ENCODE data around the gene ZC3H14.

The ZC3H14 gene

DNA sequence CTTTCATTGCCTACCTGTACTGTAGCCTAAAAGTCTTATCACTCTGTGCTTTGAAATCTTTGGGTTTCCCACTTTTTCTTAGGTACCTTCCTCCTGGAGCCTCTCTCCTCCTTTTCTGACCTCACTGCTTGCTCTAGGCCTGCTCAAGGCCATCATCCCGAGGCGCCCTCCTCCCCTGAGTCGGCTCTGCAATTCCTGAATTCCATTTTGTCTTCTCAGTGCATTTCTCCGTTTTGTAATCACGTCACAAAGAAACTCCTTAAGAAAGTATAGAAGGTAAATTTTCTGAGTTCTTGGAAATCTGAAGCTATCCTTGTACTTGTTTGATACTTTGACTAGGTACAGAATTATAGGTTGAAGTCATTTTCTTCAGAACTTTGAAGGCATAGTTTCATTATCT is 25.2 kb downstream of the ZC3H14 start:
- peaks cover 39% of the 10 kb centered on the region for H3K36me3 ChIP-seq
- H3K27me3 ChIP-seq = no peaks in the 10 kb centered on the region
- H3K4me3 ChIP-seq (ENCODE audit: low read depth in 1 of 2, low read length in 1 of 2) = no peak overlapping the region
- H3K4me1 ChIP-seq (ENCODE audit: control insufficient read depth in 1 of 2, insufficient read depth in 1 of 2, low read depth in 1 of 2, low read length in 1 of 2) = no peaks in the 10 kb centered on the region
- TF ChIP-seq, protein P1, sequence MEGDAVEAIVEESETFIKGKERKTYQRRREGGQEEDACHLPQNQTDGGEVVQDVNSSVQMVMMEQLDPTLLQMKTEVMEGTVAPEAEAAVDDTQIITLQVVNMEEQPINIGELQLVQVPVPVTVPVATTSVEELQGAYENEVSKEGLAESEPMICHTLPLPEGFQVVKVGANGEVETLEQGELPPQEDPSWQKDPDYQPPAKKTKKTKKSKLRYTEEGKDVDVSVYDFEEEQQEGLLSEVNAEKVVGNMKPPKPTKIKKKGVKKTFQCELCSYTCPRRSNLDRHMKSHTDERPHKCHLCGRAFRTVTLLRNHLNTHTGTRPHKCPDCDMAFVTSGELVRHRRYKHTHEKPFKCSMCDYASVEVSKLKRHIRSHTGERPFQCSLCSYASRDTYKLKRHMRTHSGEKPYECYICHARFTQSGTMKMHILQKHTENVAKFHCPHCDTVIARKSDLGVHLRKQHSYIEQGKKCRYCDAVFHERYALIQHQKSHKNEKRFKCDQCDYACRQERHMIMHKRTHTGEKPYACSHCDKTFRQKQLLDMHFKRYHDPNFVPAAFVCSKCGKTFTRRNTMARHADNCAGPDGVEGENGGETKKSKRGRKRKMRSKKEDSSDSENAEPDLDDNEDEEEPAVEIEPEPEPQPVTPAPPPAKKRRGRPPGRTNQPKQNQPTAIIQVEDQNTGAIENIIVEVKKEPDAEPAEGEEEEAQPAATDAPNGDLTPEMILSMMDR (IDR thresholded peaks at IDR 0.05) = no peak
- H3K27ac ChIP-seq = no peak overlapping the region
- H3K9me3 ChIP-seq = no peaks in the 10 kb centered on the region

DNA sequence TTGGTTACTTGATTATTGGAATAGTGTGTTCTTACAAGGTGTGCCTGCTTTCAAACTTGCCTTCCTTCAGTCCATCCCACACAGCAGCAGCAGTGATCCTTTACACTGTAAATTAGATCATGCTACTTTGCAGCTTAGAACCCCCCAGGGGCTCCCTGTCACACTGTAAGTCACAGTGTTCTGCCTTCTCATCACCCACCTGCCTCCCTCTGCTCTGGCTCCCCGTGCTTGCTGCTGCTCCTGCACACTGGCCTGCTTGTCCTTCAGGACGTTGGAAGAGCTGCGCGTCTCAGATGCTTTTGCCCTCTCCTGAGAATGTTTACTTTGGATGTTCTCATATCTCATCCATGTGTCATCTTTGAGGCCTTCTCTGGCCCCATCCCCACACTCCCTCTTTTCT is 27.3 kb downstream of the ZC3H14 start:
- Histone ChIP-seq H3K9me3 (no peaks in the 10 kb centered on the region), H3K36me3 (peaks cover 35% of the 10 kb centered on the region), H3K4me1 (ENCODE audit: control insufficient read depth in 1 of 2, insufficient read depth in 1 of 2, low read depth in 1 of 2, low read length in 1 of 2) (peaks cover 0 to 3% of the 10 kb centered on the region in 2 experiments), H3K27me3 (no peaks in the 10 kb centered on the region), H3K4me3 (ENCODE audit: low read depth in 1 of 2, low read length in 1 of 2) (no peak overlapping the region), H3K27ac (no peak overlapping the region)
- TF ChIP-seq, protein P1 (IDR thresholded peaks at IDR 0.05) = no peak

DNA sequence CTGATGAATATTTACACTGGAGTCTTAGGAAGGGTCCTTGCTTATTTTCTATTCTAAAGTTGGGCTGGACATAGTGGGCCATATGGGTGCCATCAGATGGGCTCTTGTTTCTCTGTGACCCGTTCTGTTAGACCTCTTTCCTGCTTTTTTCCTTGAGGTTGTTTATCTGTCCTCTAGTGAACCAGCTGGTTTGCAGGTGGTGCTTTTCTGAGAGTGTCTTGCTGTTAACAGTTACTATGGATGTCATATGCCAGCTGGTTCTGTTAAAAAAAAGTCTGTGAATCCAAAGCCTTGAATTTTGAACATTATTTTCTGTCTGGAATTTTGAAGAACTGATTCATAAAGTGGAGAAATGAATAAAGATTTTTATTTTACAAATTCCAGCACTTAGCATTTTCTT is 29.2 kb downstream of the ZC3H14 start:
- H3K27me3 ChIP-seq = no peaks in the 10 kb centered on the region
- H3K27ac ChIP-seq = no peak overlapping the region
- peaks cover 0 to 14% of the 10 kb centered on the region in 2 experiments for H3K4me1 ChIP-seq (ENCODE audit: control insufficient read depth in 1 of 2, insufficient read depth in 1 of 2, low read depth in 1 of 2, low read length in 1 of 2)
- no peak overlapping the region for H3K4me3 ChIP-seq (ENCODE audit: low read depth in 1 of 2, low read length in 1 of 2)
- TF ChIP-seq, protein P1 (IDR thresholded peaks at IDR 0.05) = no peak
- H3K36me3 ChIP-seq = peaks cover 31% of the 10 kb centered on the region
- H3K9me3 ChIP-seq = no peaks in the 10 kb centered on the region

DNA sequence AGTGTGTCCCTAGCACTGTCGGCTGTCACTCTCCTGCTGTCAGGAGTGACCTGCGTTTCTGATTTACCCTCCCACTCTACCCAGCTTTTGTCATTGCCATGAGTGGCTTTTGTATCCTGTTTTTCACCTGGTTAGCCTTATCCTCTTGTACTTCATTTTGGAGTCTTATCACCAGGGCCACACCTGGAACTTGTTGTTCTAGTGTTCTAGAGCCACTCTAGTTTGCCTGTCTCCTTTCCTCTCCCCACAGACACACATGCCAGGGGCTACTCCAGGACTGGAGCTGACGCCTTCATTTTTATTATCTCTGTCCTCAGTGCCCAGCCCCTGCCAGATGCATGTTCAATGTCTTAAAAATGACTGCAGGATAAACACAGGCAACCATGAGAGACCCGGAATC is 34.2 kb downstream of the ZC3H14 start:
- H3K36me3 ChIP-seq = peaks cover 48% of the 10 kb centered on the region

DNA sequence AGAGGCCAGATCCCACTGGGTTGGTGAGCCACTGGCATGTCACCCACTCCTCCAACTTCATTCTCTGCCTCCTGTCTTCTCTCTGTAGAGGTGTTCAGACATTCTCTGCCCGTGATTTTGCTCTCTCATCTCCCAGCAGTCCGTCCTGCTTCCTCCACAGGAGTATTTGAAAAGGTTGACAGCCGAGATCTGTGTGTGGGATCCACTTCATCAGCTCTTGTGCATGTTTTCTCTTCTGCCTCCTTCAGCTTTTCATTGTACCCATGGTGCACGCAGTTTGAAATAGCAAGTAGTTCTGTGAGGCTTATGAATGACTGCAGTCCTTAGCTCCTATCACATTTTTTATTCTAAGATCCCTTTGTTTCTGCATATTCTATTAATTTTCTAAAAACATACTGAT is 34.8 kb downstream of the ZC3H14 start:
- no peak overlapping the region for H3K27ac ChIP-seq
- no peaks in the 10 kb centered on the region for H3K27me3 ChIP-seq
- H3K36me3 ChIP-seq = peaks cover 54% of the 10 kb centered on the region
- no peak overlapping the region for H3K4me3 ChIP-seq (ENCODE audit: low read depth in 1 of 2, low read length in 1 of 2)
- H3K9me3 ChIP-seq = no peaks in the 10 kb centered on the region
- TF ChIP-seq, protein P1 (IDR thresholded peaks at IDR 0.05) = no peak
- H3K4me1 ChIP-seq (ENCODE audit: control insufficient read depth in 1 of 2, insufficient read depth in 1 of 2, low read depth in 1 of 2, low read length in 1 of 2) = peaks cover 0 to 14% of the 10 kb centered on the region in 2 experiments

More for the DNA sequence above, 34.2 kb downstream of the ZC3H14 start:
- TF ChIP-seq, protein P1 (IDR thresholded peaks at IDR 0.05) = no peak
- no peaks in the 10 kb centered on the region for H3K27me3 ChIP-seq
- H3K27ac ChIP-seq = no peak overlapping the region
- no peaks in the 10 kb centered on the region for H3K9me3 ChIP-seq
- no peak overlapping the region for H3K4me3 ChIP-seq (ENCODE audit: low read depth in 1 of 2, low read length in 1 of 2)
- H3K4me1 ChIP-seq (ENCODE audit: control insufficient read depth in 1 of 2, insufficient read depth in 1 of 2, low read depth in 1 of 2, low read length in 1 of 2) = peaks cover 0 to 14% of the 10 kb centered on the region in 2 experiments

Data from neutrophil (primary cell).